GM08714 (cell line): ENCODE data around the gene ZNF407.

Source experiments
- H3K4me3 ChIP-seq: fragments of 200-500 bp; sonication (Bioruptor generic); 2 replicates; pipeline ENCODE4 v1.5.1; 2014; ENCODE audit warnings: mild to moderate bottlenecking, low read length, inconsistent platforms
- ZNF274 ChIP-seq: IDR thresholded peaks from 2 replicates; pipeline ENCODE4 v1.6.1; 2012; ENCODE audit warnings: mild to moderate bottlenecking, low read depth, low read length

The ZNF407 gene

GRCh38 chr18:75109819-75110218 is 512.1 kb downstream of the ZNF407 start:
- no peak overlapping the region for H3K4me3 ChIP-seq
- no peak for TF ChIP-seq ZNF274

GRCh38 chr18:75110311-75110710 is 512.6 kb downstream of the ZNF407 start:
- H3K4me3 ChIP-seq = no peak overlapping the region
- no peak for TF ChIP-seq ZNF274

GRCh38 chr18:75110846-75111415 is 513.3 kb downstream of the ZNF407 start:
- TF ChIP-seq ZNF274 = no peak
- H3K4me3 ChIP-seq = no peak overlapping the region

GRCh38 chr18:75111760-75112159 is 514.1 kb downstream of the ZNF407 start:
- H3K4me3 ChIP-seq = no peak overlapping the region
- TF ChIP-seq ZNF274 = no peak

- H3K4me3 ChIP-seq = no peak overlapping the region
- no peak for TF ChIP-seq ZNF274
Measured at GRCh38 chr18:75112186-75113096, 514.8 kb downstream of the ZNF407 start.

GRCh38 chr18:75113455-75113854 is 515.8 kb downstream of the ZNF407 start:
- H3K4me3 ChIP-seq = no peak overlapping the region
- no peak for TF ChIP-seq ZNF274

GRCh38 chr18:75114231-75114764 is 516.6 kb downstream of the ZNF407 start:
- H3K4me3 ChIP-seq = no peak overlapping the region
- no peak for TF ChIP-seq ZNF274
